GM18499 (cell line): ENCODE data around the gene DDX31.

Source experiments
- ATAC-seq: cut with Tn5 transposase; IDR thresholded peaks from one replicate; pipeline ENCODE4 v1.9.1; 2021; ENCODE audit warnings: moderate number of reproducible peaks; ENCODE audit not compliant: insufficient read depth, unreplicated experiment

DDX31 gene

GRCh38 chr9:132600326-132600984 is 69.3 kb downstream of the DDX31 start:
- ATAC-seq = no peak

GRCh38 chr9:132597073-132597775 is 72.6 kb downstream of the DDX31 start:
- no peak for ATAC-seq

GRCh38 chr9:132596200-132596599 is 73.6 kb downstream of the DDX31 start:
- no peak for ATAC-seq

- ATAC-seq = no peak
These were observed 74.5 kb downstream of the DDX31 start for GRCh38 chr9:132595319-132595718.

- no peak for ATAC-seq
These were observed 75.4 kb downstream of the DDX31 start for GRCh38 chr9:132594412-132594811.

- no peak for ATAC-seq
These were observed 77.3 kb downstream of the DDX31 start for GRCh38 chr9:132592451-132592850.

GRCh38 chr9:132591751-132592314 is 78.0 kb downstream of the DDX31 start:
- no peak for ATAC-seq

GRCh38 chr9:132591244-132591643 is 78.5 kb downstream of the DDX31 start:
- ATAC-seq = no peak

- ATAC-seq = no peak
These were observed 79.2 kb downstream of the DDX31 start for GRCh38 chr9:132590318-132591182.

GRCh38 chr9:132590037-132590317 is 79.8 kb downstream of the DDX31 start:
- ATAC-seq = no peak

- ATAC-seq = no peak
These were observed 80.4 kb downstream of the DDX31 start for GRCh38 chr9:132589148-132590036.

GRCh38 chr9:132588501-132589147 is 81.2 kb downstream of the DDX31 start:
- no peak for ATAC-seq

- ATAC-seq = no peak
These were observed 81.7 kb downstream of the DDX31 start for GRCh38 chr9:132588098-132588497.

GRCh38 chr9:132587592-132587955 is 82.2 kb downstream of the DDX31 start:
- no peak for ATAC-seq

GRCh38 chr9:132586830-132587591 is 82.8 kb downstream of the DDX31 start:
- no peak for ATAC-seq

- no peak for ATAC-seq
These were observed 83.6 kb downstream of the DDX31 start for GRCh38 chr9:132585954-132586829.

- no peak for ATAC-seq
These were observed 84.9 kb downstream of the DDX31 start for GRCh38 chr9:132584601-132585560.
